NCI-H345 treated with DMSO at 0.1 percent for 48 hours (cell line): ENCODE results near the gene TMEM231.
"Not testable (repeated sequence)": the region's sequence is repeated elsewhere in the genome, so short reads cannot be mapped to it uniquely, and the experiment has no call there.

Source experiments
- DNase-seq: peaks from one replicate; lab custom pipeline; 2025; ENCODE audit not compliant: unreplicated experiment; lab: John Stamatoyannopoulos, UW

Gene TMEM231, protein sequence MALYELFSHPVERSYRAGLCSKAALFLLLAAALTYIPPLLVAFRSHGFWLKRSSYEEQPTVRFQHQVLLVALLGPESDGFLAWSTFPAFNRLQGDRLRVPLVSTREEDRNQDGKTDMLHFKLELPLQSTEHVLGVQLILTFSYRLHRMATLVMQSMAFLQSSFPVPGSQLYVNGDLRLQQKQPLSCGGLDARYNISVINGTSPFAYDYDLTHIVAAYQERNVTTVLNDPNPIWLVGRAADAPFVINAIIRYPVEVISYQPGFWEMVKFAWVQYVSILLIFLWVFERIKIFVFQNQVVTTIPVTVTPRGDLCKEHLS

DNA sequence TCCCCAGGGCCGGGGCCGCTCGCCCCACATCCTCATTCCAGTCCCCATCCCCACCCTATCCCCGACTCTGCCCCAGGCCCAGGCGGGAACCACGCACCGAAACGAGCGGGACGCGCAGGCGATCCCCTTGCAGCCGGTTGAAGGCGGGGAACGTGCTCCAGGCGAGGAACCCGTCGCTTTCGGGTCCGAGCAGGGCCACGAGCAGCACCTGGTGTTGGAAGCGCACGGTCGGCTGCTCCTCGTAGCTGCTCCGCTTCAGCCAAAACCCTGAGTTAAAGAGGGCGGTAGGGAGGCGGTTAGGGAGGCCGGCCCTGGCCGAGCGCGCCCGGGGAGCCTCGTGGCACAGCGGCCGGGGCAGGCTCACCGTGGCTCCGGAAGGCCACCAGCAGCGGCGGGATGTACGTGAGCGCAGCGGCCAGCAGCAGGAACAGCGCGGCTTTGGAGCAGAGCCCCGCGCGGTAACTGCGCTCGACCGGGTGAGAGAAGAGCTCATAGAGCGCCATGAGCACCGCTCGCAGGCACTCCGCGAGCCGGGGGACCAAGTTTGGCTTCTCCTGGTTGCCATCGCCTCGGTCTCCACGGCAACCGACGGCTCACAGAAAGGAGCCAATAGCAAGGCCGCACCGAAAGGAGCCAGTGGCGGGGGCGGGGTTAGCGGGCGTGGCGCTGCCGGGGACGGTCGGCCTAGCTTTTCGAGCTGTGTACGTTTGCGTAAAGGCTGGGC lies at the start of gene TMEM231:
TMEM231 (minus strand) TSS at position 546 of the 724 bp plus-strand sequence; CDS start at position 503, 43 bp downstream.
- peak; percentile 71 for DNase-seq

DNA sequence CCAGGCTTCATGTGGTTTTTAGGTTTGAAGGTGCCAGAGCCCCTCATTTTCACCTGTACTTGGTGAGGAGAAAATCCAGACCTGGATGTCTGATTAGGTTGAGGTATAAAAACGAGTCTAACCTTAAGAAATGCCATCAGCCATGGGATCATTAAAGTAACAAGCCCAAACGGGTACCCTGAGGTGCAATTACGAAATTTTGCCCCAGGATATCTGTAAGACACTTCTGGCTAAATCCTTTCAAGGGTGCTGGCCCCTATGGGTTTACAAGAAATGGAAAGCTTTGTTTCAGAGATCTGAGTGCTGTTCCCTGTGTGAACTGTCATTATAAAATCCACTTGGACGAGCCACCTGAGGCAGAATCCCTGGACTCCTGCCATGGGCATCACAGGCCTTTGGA lies 47.2 kb upstream of the TMEM231 start:
- no peak for DNase-seq

DNA sequence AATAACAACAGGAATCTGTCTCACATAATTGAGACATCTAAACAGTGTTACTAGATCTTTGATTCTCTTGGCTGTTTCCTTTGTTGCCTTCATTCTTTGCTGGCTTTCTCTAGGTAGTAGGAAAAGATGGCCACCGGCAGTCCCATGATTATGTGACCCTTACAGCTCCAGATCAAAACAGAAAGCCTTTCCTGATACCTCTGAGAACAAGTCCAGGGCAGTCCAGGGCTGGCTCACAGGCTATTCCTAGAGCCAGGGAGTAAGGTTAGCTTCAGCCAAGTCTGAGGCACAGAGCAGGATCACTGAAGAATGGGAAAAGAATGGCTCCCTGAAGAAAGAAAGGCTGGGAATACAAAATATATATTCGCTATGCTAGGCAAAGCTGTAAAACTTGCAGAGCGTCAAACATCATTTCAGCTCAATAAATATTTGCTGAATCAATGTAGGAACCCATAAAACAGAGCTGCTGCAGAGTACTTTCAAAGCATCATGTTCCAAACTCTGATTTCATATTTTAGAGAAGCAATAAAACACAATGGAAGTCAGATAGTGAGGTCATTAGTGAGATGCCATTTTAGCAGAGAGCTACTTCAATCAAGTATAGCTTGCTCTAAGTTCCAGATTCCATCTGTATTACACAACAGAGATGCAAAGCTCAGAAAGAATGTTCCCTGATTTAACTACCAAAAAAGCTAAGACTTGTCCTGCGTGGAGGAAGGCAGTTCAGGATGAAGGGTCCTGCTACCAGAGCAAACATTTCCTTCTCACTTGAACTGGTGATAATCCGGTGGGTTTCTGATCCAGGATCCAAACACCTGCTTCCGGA lies 43.6 kb upstream of the TMEM231 start:
- DNase-seq, result no peak

DNA sequence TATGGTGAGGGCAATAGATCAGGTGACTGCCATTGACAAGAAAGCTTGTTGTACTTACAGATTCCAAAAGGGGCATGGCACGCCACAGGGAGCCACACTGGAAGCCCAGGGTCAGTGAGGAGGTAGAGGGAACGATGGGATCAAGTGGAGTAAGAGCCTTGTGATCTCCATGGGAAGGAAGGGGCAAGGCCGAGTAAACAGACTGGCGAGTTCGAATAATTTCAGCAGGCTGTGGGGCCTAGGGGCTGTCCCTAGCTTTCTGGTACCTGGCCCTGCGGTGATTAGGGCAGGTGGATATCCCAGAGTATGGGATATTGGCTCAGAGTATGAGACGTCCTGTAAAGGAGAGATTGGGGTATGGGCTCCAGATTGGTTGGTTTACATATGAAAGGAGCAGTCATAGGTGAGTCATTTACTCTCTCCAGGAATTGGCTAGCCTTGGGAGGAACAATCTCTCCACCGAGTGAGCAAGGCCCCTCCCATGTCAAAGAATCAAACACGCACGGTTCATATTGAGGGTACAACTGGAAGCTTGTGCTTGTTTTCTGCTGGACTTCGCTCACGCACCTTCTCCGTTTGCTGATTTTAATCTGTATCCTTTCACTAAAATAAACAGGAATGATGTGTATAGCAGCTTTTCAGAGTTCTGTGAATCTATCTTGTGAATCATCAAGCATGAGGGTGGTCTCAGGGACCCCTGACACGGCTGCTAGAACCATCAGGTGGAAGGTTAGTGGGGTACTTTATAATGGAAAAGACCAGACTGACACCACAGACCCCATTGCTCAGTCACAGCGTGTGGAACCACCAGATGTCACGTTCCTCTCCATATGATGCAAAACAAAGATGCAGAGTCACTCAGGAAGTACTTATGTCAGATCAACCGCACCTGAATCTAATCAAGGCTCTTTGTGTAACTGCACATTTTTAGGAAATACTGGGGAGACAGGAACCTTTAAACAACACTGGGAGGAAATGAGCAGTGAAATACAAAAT lies 38.1 kb upstream of the TMEM231 start:
- DNase-seq, result no peak

DNA sequence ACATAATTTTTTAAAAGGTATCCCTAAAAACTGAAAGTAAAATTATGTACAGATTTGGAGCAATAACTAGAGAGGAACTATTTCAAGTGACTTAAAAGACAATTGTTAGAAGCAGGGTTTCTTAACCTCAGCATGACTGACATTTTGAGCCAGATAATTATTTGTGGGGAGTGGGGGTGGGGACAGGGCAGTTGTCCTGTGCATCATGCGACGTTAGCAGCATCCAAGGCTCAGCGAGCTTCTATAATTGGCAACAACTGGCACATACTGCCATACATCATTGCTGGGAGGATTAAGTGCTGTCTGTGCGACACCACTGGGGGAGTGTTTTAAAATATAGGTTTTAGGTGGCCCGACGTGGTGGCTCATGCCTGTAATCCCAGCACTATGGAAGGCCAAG lies 37.3 kb upstream of the TMEM231 start:
- DNase-seq, result no peak

DNA sequence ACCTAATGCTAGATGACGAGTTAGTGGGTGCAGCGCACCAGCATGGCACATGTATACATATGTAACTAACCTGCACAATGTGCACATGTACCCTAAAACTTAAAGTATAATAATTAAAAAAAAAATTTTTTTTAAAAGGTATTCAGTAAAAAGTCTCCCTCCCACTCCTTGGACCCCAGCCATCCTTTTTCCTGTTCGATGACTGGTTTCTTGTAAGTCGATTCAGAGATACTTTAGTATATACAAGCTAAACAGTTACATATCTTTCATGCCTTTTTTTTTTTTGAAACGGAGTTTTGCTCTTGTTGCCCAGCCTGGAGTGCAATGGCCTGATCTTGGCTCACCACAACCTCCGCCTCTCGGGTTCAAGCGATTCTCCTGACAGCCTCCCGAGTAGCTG lies 35.9 kb upstream of the TMEM231 start:
- DNase-seq, result not testable (repeated sequence)

DNA sequence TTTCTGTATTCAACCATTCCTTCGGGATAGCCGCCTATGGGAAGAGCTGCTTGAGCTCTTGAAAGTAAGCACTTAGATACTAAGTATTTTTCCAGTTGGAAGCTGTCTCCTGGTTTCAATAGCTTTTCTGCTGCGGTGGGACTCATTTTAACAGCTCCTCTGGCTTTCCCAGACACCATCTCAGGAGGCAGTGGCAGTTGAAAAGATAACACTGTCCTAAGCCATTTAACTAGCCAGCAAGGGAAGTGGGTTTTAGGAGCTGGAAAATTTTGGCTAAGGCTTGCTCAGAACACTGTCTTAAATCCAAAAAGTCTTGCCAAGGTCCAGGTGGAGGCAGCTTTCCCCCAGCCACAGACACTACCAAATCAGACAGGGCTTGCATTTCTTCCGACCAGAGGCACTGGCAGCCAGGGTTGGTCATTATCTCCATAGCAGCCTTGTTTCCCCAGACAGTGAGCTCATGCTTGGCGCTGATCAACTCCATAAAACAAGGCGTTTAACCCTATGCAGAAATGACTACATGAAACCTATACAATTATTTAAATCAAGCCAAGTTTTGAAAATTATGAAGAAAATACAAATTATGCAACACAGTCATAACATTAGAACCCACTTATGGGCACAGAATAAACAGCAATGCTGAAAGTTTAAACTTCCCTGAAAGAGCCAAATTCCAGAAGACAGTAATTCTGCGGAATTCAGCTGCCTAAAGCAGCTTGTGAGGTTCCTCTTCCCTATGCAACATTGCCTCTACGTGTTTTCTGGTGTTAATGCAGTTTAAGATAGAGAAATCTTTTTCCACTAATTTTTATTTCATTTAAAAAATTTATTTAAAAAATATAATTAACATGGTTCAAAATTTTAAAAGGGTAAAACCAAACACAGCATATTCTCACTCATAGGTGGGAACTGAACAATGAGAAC lies 35.1 kb upstream of the TMEM231 start:
- DNase-seq, result no peak

DNA sequence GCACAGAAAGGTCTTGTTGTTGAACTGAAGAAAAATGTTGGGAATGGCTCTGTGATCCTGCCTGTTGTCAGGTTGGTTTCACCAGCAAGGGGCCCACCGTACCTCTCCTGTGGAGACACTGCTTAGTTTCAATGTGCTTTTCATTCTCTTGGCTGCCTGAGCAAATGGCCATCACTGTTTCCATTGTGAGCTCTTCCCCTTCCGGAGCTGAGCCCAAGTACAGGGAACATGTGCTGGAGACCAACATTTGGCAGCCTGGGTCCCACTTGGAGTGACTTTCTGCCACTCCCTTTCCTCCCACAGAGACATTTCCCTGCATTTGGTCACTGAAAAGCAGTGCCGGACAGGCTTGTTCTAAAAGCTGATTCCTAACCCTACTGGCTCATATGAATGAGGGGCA lies 33.3 kb upstream of the TMEM231 start:
- no peak for DNase-seq

DNA sequence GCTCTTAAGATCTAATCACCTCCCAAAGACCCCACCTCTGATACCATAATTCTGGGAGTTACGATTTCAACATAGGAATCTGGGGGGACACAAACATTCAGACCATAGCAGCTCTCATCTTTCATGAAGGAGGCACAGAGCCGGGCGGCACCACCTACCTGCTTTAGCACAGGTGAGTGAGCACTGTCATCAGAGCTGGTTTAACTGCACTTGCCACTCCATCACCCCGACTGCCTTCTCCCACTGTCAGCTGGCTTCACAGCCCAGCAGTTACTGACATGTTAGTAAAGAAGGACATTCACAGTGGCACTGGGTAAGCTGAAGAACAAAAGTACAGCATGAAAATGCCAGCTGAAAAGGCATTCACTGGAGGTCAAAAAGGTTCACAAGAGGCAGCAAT lies 32.7 kb upstream of the TMEM231 start:
- DNase-seq, result no peak

DNA sequence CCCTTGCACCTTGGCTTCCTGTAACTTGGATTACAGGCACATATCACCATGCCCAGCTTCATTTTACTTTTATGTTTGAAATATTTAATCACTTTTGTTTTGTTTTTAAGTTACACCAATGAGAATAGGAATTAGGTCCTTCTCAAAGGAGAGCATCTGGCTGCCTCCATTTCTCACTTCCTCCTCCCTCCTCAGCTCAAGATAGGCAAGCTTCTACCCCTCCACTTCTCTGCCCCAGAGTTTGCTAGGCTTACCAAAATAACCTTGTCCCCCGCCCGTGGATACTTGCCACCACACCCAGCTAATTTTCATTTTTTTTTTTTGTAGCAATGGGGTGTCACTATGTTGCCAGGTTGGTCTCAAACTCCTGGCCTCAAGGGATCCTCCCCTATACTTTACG lies 28.1 kb upstream of the TMEM231 start:
- DNase-seq, result no peak

DNA sequence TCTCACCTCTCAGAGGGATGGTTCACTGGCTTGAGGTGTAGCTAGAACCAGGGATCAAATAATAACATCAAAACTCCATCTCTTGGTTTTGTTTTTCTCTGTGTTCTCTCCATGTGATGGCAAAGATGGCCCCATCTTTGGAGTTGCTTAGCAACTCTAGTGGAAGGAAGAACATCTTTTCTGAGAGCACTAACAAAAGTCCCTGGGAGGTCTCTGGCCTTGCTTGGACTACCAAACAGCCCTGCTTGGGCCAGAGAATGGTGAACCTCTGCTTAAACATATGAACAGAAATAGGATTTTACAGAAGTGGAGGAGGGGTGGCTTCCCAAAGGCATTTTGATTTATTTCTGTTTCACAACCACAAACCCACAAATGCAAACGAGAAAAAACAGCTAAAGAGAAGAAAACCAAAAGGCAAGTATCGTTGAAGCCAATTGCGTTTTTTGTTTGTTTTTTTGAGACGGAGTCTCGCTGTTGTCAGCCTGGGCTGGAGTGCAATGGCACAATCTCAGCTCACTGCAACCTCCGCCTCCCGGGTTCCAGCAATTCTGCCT lies 23.3 kb upstream of the TMEM231 start:
- DNase-seq, result no peak

DNA sequence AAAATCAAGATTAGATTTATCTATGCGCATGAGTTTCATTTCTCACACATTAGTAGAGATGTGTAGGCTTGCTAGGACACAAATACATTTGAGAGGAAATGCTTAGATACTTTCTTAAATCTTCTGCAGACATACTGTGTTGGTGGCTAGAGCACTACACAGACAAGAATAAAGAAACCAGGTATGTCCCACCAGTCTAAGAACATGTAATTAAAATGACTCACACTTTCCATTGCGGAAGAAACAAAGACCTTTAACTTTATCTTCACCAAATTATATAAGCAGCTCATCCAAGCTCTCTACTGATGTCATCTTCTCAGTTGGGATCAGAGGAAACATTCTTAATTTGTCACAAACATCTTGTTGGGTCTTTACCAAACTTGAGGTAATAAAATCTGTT lies 22.7 kb upstream of the TMEM231 start:
- no peak for DNase-seq

DNA sequence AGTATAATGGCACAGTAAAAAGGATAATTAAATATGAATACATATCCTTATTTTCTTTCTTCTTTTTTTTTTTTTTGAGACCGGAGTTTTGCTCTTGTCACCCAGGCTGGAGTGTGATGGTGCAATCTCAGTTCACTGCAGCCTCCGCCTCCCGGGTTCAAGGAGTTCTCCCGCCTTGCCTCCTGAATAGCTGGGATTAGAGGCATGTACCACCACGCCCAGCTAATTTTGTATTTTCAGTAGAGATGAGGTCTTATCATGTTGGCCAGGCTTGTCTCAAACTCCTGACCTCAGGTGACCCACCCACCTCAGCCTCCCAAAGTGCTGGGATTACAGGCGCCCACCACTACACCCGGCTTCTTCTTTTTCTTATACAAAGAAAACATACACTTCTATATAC lies 22.2 kb upstream of the TMEM231 start:
- DNase-seq, result no peak

DNA sequence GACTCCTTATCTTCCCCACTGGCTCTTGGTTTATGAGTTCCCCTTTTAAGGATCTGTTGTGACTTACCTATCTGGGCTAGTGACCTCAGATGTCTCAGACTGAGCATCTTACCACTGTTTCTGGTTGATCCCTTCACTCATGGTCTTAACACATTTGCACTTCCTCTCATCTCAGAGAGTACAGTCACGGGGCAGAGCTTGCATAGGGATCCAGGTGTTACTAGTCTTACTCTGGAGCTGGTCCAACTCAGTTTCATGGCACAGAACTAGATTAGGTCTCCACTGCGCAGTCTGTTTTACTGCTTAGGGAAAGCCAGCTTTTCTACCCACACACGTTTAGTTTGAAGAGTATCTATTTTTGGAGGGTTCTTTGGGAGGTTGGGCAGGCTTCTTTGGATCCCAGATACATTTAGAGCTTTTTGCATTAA lies 20.3 kb upstream of the TMEM231 start:
- DNase-seq, result no peak

DNA sequence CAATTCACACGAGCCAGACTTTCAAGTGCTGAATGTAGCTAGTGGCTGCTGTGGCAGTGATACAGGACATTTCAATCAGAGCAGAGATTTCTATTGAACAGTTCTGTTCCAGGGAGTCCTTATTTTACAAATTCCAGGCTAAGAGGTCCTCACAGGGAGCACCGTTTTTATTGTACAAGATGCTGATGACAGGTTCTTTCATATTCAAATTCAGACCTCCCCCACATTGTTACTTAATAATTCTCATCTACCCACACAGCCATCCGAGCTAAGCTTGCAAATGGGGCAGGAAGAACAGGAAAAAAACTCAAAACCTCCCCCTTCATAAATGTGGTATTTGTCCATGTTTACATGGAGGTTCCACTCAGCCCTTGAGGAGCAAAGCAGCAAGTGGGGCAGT lies 19.9 kb upstream of the TMEM231 start:
- DNase-seq, result no peak

DNA sequence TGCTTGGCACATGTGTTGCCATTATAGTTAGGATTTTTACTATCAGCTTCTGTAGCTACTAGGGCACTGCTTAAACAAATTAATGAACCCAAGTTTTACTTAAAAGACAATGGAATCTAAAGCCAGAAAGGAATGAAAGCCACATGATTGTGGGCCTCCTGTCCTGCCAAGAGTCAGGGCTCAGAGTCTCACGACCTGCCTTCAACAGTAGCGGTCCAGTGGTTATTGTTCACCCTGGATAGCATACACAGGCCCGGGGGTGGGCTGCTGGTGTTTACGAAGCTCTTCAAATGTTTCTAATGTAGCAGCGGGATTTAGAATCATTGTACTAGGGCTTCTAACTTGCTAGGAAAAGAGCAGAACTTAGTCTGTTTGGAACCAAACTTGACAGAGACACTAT lies 17.9 kb upstream of the TMEM231 start:
- DNase-seq, result no peak

DNA sequence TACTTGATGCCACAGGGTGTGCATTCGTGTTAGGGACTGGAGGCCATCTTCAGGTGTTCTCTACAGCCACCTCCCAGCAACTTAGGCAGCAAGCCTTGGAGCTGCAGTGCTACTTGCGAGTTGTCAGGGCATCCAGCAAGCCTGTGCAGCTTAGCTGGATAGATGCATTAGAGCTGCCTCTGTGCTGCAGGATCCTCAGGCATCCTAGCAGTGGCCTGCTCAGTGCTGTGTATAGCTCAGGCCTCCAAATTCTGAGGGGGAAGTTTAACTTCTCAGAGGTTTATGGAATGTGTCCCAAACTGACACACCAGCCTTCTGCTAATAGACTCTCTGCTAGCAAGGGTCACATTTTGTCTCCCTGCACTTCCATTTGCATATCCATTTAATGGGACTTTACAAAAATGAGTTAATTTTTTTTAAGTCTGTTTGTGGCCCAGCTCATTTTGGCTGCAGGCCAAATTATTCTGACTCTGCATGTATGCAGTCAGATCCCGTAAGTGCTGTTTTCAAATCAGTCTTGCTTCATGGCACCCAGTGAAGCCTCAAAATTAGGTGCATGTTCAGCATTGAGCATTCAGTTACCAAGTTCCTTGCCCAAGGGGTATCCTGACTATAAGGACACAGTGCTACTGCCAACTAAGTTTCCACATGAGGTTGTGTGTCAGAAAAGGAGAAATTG lies 17.0 kb upstream of the TMEM231 start:
- no peak for DNase-seq

DNA sequence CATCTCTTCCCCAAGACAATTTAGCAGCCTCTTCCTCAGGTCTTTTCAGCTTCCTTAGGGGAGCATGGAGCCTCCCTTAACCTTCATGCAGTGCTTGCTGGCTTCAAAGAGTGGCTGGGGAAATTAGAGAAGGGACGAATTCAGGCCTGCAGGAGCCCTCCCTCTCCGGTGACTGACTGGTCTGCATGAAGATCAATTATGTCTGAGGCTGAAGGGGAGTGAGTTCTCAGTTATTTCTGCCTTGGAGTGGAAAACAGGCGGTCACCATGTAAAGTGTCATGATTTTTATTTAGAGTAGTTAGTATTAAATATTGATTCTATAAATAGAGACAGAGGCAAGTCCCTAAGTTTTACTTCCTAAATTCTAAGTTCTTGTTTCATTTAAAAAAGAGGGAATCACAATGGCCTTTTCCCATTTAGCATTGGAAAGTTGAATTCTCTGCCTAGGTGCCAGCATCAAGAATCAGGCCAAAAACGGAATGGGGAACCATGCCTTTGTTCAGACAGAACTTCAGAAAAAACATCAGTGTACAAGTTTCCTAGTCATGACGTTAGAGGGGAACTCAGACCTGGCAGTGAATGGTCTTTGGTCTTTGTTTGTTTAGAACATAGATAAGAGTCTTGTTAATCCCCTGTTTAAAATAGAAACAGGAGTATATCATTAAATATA lies 14.5 kb upstream of the TMEM231 start:
- DNase-seq, result no peak
